Measurements from ENCODE around the gene PMP22.
"Not testable (repeated sequence)": the region's sequence is repeated elsewhere in the genome, so short reads cannot be mapped to it uniquely, and the experiment has no call there.

The PMP22 gene

DNA sequence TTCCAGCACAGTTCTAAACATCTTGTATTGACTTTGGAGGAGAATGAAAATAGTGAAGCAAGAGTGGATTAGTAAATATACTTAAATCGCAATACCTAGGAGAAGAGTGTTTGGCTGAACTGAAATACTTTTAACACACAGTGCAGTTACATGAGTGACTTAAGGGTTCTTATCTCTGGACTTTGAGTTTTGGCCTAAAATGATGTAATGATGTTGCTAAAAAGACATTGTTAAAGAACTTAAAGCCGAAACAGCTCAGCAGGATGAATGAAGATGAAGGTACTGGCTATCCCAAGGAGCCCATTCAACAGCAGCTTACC is 28.1 kb downstream of the PMP22 start:
- no peaks in the 10 kb centered on the region for H3K27me3 ChIP-seq (ENCODE audit: insufficient read depth, low read length)
- H3K36me3 ChIP-seq (ENCODE audit: insufficient read depth, low read length): peaks cover 46% of the 10 kb centered on the region
- no peak overlapping the region for H2AFZ ChIP-seq (ENCODE audit: low read length, unreplicated experiment)
- peaks cover 8% of the 10 kb centered on the region for H3K79me2 ChIP-seq (ENCODE audit: control insufficient read depth, insufficient read depth, low read length, unreplicated experiment)
- H3K27ac ChIP-seq (ENCODE audit: low read depth, low read length): no peak overlapping the region
- H3K4me1 ChIP-seq (ENCODE audit: control insufficient read depth, insufficient read depth, low read length, unreplicated experiment): peaks cover 24% of the 10 kb centered on the region
- H3K4me3 ChIP-seq (ENCODE audit: low read depth, low read length): no peak overlapping the region

DNA sequence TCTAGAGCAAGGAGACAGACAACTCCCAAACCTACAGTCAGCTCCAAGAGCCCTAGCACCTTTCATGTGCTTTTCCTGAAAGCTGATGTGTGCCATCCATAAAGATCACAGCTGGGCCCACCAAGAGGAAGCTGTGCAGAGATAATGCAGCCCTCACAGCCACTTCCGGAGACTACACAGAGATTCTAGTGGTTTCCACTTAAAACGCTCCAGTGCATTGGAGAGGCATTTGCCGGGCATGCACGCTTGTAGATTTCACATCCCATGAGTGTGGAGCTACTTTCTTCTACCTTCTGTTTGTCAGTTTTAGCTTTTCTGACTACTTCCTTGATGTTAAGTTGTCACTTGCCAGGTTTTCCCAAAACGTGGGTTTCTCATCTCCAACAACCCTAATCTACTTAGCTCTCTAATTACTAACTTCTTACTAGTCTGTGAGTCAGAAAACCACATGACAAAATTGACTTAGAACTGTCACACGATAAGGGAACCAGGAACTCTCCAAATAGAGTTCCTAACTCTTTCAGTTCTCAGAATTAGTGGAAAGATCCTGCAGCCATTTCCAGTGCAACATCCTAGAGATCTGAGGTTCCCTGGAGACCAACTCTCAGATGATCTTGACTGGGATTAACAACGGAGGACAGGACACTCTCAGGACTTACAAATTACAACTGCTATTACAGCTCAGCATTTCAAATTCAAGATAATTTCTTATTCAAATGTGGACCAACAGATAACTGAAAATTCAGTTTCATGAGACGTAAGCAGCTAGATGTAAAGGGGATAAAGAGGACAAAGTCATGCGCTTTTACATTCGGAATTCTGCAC is 28.6 kb downstream of the PMP22 start:
- Histone ChIP-seq H3K27ac (ENCODE audit: low read depth, low read length) (no peak overlapping the region), H2AFZ (ENCODE audit: low read length, unreplicated experiment) (no peak overlapping the region)

DNA sequence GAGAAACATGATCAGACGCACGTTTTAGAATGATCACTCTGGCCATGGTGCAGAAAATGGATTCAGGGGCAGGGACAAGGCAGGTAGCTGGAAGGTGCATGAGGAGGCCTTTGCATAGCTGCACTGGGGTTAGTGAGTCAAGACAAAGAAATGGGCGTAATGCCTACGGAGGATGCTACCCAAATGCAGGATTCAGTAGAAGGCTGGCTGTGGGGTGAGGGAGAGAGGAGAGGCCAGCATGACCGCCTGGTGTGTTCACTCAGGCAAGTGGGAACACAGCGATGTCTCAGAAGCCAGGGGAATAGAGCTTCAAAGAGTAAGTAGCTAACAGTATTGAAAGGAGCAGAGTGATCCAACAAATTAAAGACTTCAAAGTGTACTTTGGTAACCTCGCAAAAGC is 31.2 kb downstream of the PMP22 start:
- H3K27ac ChIP-seq (ENCODE audit: low read depth, low read length): no peak overlapping the region
- no peak overlapping the region for H3K4me3 ChIP-seq (ENCODE audit: low read depth, low read length)
- no peaks in the 10 kb centered on the region for H3K27me3 ChIP-seq (ENCODE audit: insufficient read depth, low read length)
- peaks cover 42% of the 10 kb centered on the region for H3K36me3 ChIP-seq (ENCODE audit: insufficient read depth, low read length)
- peaks cover 24% of the 10 kb centered on the region for H3K4me1 ChIP-seq (ENCODE audit: control insufficient read depth, insufficient read depth, low read length, unreplicated experiment)
- H2AFZ ChIP-seq (ENCODE audit: low read length, unreplicated experiment): no peak overlapping the region
- no peaks in the 10 kb centered on the region for H3K79me2 ChIP-seq (ENCODE audit: control insufficient read depth, insufficient read depth, low read length, unreplicated experiment)

More for the DNA sequence above, 28.6 kb downstream of the PMP22 start:
- H3K36me3 ChIP-seq (ENCODE audit: insufficient read depth, low read length): peaks cover 48% of the 10 kb centered on the region
- H3K79me2 ChIP-seq (ENCODE audit: control insufficient read depth, insufficient read depth, low read length, unreplicated experiment): peaks cover 5% of the 10 kb centered on the region
- H3K4me3 ChIP-seq (ENCODE audit: low read depth, low read length): no peak overlapping the region
- peaks cover 24% of the 10 kb centered on the region for H3K4me1 ChIP-seq (ENCODE audit: control insufficient read depth, insufficient read depth, low read length, unreplicated experiment)
- no peaks in the 10 kb centered on the region for H3K27me3 ChIP-seq (ENCODE audit: insufficient read depth, low read length)

DNA sequence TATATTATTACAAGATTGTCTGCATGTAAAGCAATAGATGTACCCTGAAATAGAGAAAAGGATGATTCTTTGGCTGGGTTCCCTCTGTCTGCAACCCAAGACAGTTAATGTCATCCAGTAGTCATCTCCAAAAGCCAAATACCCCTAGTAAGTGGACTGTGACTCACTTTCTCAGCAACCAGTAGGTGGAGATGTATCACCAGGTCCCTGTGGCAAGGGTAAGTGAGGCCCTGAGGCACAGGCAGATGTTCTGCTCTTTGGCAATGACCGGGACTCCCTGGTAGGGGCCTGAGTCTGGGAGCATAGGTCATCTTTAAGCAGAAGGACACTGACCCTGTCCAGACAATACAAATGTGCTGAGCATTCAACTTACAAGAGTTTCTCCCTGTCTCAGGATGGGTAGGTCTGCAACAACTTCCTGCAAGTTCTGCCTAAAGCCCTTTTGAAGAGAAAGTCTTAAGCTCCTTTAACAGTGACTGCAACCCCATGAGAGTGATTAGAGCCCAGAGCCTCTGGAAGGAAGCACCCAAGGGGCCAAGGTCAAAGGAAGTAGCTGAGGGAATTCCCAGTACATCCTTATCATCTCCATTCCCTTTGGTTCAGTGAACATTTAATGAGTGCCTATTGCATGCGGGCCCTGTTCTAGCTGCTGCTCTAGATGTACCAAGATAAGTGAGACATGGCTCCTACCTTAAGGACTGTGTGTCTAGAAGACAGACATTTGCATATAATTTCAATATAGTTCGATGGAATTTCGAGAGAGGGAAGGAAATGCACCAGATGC is 31.9 kb downstream of the PMP22 start:
- peaks cover 35% of the 10 kb centered on the region for H3K36me3 ChIP-seq (ENCODE audit: insufficient read depth, low read length)
- H3K4me3 ChIP-seq (ENCODE audit: low read depth, low read length): no peak overlapping the region
- H2AFZ ChIP-seq (ENCODE audit: low read length, unreplicated experiment): no peak overlapping the region
- peaks cover 24% of the 10 kb centered on the region for H3K4me1 ChIP-seq (ENCODE audit: control insufficient read depth, insufficient read depth, low read length, unreplicated experiment)
- no peak overlapping the region for H3K27ac ChIP-seq (ENCODE audit: low read depth, low read length)
- no peaks in the 10 kb centered on the region for H3K79me2 ChIP-seq (ENCODE audit: control insufficient read depth, insufficient read depth, low read length, unreplicated experiment)
- no peaks in the 10 kb centered on the region for H3K27me3 ChIP-seq (ENCODE audit: insufficient read depth, low read length)

DNA sequence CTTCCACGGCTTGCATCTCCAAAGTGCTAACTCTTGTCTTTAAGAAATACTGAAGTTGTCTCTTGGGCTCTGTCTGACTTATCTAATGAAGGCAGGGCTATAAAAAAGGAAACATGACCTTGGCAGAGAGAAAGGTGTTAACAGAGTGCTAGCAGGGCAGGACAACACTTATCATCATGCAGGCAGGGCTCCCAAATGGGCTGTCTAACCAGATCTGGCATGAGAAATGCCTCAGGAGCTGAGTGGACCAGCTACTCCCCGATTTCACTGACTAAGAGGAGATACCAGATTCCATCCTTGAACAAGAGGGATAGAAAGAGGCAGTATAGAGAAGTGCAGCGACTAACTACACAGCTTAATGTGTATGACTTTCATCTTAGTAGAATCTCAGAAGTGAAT is 32.6 kb downstream of the PMP22 start:
- H3K36me3 ChIP-seq (ENCODE audit: insufficient read depth, low read length): peaks cover 28% of the 10 kb centered on the region
- no peaks in the 10 kb centered on the region for H3K79me2 ChIP-seq (ENCODE audit: control insufficient read depth, insufficient read depth, low read length, unreplicated experiment)

DNA sequence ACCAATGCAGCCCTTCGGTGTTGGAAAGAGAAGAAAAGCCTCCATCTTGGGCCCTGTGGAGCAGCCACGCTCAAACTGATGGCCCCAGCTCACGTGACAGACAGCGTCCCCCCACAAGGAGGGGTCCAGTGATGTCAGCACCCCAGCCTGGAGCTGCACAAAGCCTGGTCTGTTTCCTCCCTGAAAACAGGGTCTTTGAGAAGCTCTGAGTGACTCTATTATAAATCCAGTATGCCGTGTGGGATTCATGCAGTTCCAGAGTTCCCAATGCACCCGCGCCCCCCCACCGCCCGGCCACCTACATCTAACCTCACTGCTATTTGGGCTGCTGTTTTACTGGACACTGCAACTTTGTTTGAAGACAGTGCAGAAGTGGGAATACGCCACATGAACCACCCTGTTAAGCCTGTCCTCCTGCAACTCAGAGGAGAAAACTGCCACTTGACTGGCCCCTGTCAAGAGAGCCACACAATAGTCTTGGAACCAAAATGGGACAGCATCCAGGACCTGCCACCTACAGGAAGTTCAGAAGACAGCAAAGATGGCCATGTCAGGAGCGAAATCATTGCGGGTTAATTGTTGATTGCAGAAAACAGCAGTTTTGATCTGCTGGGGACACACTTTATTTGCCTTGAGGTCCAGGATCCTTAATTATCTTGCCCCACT is 33.1 kb downstream of the PMP22 start:
- Histone ChIP-seq H3K27me3 (ENCODE audit: insufficient read depth, low read length) (no peaks in the 10 kb centered on the region), H3K79me2 (ENCODE audit: control insufficient read depth, insufficient read depth, low read length, unreplicated experiment) (no peaks in the 10 kb centered on the region), H2AFZ (ENCODE audit: low read length, unreplicated experiment) (no peak overlapping the region), H3K4me1 (ENCODE audit: control insufficient read depth, insufficient read depth, low read length, unreplicated experiment) (peaks cover 17% of the 10 kb centered on the region), H3K27ac (ENCODE audit: low read depth, low read length) (no peak overlapping the region), H3K36me3 (ENCODE audit: insufficient read depth, low read length) (peaks cover 22% of the 10 kb centered on the region; the same call in 1 of the 2 replicates), H3K4me3 (ENCODE audit: low read depth, low read length) (no peak overlapping the region)

More for the DNA sequence above, 32.6 kb downstream of the PMP22 start:
- peaks cover 22% of the 10 kb centered on the region for H3K4me1 ChIP-seq (ENCODE audit: control insufficient read depth, insufficient read depth, low read length, unreplicated experiment)
- no peak overlapping the region for H2AFZ ChIP-seq (ENCODE audit: low read length, unreplicated experiment)
- H3K27me3 ChIP-seq (ENCODE audit: insufficient read depth, low read length): no peaks in the 10 kb centered on the region
- no peak overlapping the region for H3K4me3 ChIP-seq (ENCODE audit: low read depth, low read length)
- no peak overlapping the region for H3K27ac ChIP-seq (ENCODE audit: low read depth, low read length)

DNA sequence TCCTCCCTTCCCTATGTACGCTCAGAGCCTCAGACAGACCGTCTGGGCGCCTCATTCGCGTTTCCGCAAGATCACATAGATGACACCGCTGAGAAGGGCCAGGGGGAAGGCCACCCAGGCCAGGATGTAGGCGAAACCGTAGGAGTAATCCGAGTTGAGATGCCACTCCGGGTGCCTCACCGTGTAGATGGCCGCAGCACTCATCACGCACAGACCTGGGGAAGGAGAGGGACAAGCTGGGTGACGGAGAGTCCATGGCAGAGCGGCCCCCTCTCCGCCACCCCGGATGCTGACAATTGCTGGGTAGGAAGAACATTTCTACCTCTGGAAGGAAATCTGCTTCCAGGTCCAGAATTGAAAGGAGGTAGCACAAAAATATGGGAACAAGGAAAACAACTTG is 34.3 kb downstream of the PMP22 start:
- Histone ChIP-seq H2AFZ (ENCODE audit: low read length, unreplicated experiment) (no peak overlapping the region), H3K4me1 (ENCODE audit: control insufficient read depth, insufficient read depth, low read length, unreplicated experiment) (peaks cover 12% of the 10 kb centered on the region), H3K4me3 (ENCODE audit: low read depth, low read length) (no peak overlapping the region), H3K27me3 (ENCODE audit: insufficient read depth, low read length) (no peaks in the 10 kb centered on the region), H3K79me2 (ENCODE audit: control insufficient read depth, insufficient read depth, low read length, unreplicated experiment) (no peaks in the 10 kb centered on the region), H3K27ac (ENCODE audit: low read depth, low read length) (no peak overlapping the region), H3K36me3 (ENCODE audit: insufficient read depth, low read length) (peaks cover 21% of the 10 kb centered on the region; the same call in 1 of the 2 replicates)

DNA sequence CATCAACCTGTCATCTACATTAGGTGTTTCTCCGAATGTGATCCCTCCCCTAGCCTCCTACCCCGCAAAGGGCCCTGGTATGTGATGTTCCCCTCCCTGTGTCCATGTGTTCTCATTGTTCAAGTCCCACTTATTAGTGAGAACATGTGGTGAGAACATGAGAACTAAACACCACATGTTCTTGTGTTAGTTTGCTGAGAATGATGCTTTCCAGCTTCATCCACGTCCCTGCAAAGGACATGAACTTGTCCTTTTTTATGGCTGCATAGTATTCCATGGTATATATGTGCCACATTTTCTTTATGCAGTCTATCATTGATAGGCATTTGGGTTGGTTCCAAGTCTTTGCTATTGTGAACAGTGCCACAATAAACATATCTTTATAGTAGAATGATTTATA is 43.3 kb downstream of the PMP22 start:
- H3K27ac ChIP-seq (ENCODE audit: low read depth, low read length); H3K36me3 ChIP-seq (ENCODE audit: insufficient read depth, low read length); H3K4me3 ChIP-seq (ENCODE audit: low read depth, low read length): not testable (repeated sequence)

DNA sequence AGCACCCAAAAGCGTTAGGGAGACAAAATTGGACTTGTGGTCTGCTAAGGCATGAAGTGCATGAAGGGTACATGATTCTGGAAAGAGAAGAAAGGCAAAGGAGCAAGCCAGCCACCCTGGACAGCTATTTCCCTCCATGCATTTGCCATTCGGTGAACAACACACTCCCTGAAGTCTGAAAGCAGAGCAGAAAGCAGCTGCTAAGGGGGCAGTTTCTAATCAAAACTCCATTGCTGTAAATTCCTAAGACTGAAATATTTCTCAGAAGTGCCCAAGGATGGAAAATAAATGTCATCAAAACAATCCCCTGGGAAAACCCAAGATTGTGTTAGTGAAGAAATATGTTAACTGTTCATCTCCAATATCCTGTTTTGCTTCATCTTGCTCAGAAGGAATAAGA is 44.3 kb downstream of the PMP22 start:
- Histone ChIP-seq H3K36me3 (ENCODE audit: insufficient read depth, low read length) (no peaks in the 10 kb centered on the region), H3K27ac (ENCODE audit: low read depth, low read length) (peak overlapping the region; percentile 24; the same call in 1 of the 2 replicates), H3K4me1 (ENCODE audit: control insufficient read depth, insufficient read depth, low read length, unreplicated experiment) (no peaks in the 10 kb centered on the region), H3K79me2 (ENCODE audit: control insufficient read depth, insufficient read depth, low read length, unreplicated experiment) (no peaks in the 10 kb centered on the region), H3K4me3 (ENCODE audit: low read depth, low read length) (no peak overlapping the region), H2AFZ (ENCODE audit: low read length, unreplicated experiment) (no peak overlapping the region), H3K27me3 (ENCODE audit: insufficient read depth, low read length) (no peaks in the 10 kb centered on the region)

More for the DNA sequence above, 43.3 kb downstream of the PMP22 start:
- not testable (repeated sequence) for H3K79me2 ChIP-seq (ENCODE audit: control insufficient read depth, insufficient read depth, low read length, unreplicated experiment); H2AFZ ChIP-seq (ENCODE audit: low read length, unreplicated experiment); H3K27me3 ChIP-seq (ENCODE audit: insufficient read depth, low read length); H3K4me1 ChIP-seq (ENCODE audit: control insufficient read depth, insufficient read depth, low read length, unreplicated experiment)

DNA sequence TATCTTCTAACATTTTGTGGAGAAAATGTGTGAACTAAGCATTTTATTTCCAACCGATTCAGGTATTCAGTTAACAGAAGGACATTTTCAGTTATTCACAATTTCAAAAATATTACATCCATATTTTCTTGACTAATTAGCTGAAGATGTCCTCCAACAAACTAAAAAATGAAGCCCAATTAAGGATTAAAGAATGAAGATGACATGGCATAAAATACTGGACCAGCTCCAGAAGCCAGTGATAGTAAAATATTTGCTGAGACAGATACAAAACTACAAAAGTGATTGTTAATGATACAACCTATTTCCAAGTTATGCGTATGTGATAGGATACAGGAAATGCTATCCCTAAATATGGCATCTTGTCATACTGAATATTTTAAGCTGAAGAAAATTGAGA is 48.6 kb downstream of the PMP22 start:
- H3K79me2 ChIP-seq (ENCODE audit: control insufficient read depth, insufficient read depth, low read length, unreplicated experiment): no peaks in the 10 kb centered on the region
- H3K4me3 ChIP-seq (ENCODE audit: low read depth, low read length): no peak overlapping the region
- H3K27ac ChIP-seq (ENCODE audit: low read depth, low read length): no peak overlapping the region
- no peaks in the 10 kb centered on the region for H3K4me1 ChIP-seq (ENCODE audit: control insufficient read depth, insufficient read depth, low read length, unreplicated experiment)
- no peaks in the 10 kb centered on the region for H3K36me3 ChIP-seq (ENCODE audit: insufficient read depth, low read length)
- no peaks in the 10 kb centered on the region for H3K27me3 ChIP-seq (ENCODE audit: insufficient read depth, low read length)
- no peak overlapping the region for H2AFZ ChIP-seq (ENCODE audit: low read length, unreplicated experiment)
